GM12878 (cell line): ENCODE results near the gene BBLN. TPM values are rescaled to one million over a fixed set of nuclear protein-coding genes. Genes with fewer than 3 reads are reported as not detected.

Source experiments
- BCL11A ChIP-seq: IDR thresholded peaks from 2 replicates; pipeline ENCODE4 v1.6.1; 2011; ENCODE audit warnings: low read depth, low read length
- BHLHE40 ChIP-seq, 2 experiments: fragments of 450-650 bp in 1 of 2; IDR thresholded peaks; 2 replicates each; pipeline ENCODE4 v1.6.1; 2011 to 2017; ENCODE audit warnings: low read depth in 2 of 2, borderline replicate concordance in 1 of 2, improper control_type of control experiment in 1 of 2, low read length in 1 of 2, mild to moderate bottlenecking in 1 of 2
- CBFB ChIP-seq: IDR thresholded peaks from 2 replicates; pipeline ENCODE4 v1.6.1; 2016; ENCODE audit warnings: antibody characterized with exemption, low read depth
- CREB1 ChIP-seq: IDR thresholded peaks from 2 replicates; pipeline ENCODE4 v1.6.1; 2012; ENCODE audit warnings: low read depth, mild to moderate bottlenecking, inconsistent platforms
- DPF2 ChIP-seq: fragments of 450-650 bp; IDR thresholded peaks from 2 replicates; pipeline ENCODE4 v1.6.1; 2017; ENCODE audit warnings: mild to moderate bottlenecking
- EGR1 ChIP-seq, 2 experiments: IDR thresholded peaks; 1 replicate in 1 of 2; 2 replicates in 1 of 2; pipeline ENCODE4 v1.6.1; 2011 to 2012; ENCODE audit warnings: low read depth in 2 of 2, low read length in 2 of 2, borderline replicate concordance in 1 of 2, mild to moderate bottlenecking in 1 of 2, moderate library complexity in 1 of 2
- HCFC1 ChIP-seq: fragments of 150-350 bp; IDR thresholded peaks from 2 replicates; pipeline ENCODE4 v1.6.1; 2014; ENCODE audit warnings: low read length
- HDAC2 ChIP-seq: fragments of 200-600 bp; sonication (generic); IDR thresholded peaks from 2 replicates; pipeline ENCODE4 v1.6.1; 2017
- JUNB ChIP-seq: IDR thresholded peaks from 2 replicates; pipeline ENCODE4 v1.6.1; 2016; ENCODE audit warnings: antibody characterized with exemption, mild to moderate bottlenecking
- KDM1A ChIP-seq: fragments of 200-600 bp; sonication (generic); IDR thresholded peaks from 2 replicates; pipeline ENCODE4 v1.6.1; 2016; ENCODE audit warnings: borderline replicate concordance
- MXI1 ChIP-seq: fragments of 150-350 bp; IDR thresholded peaks from 2 replicates; pipeline ENCODE4 v1.6.1; 2011; ENCODE audit warnings: low read depth, mild to moderate bottlenecking, inconsistent platforms, low read length, improper control_type of control experiment
- MYC ChIP-seq: IDR thresholded peaks from 2 replicates; pipeline ENCODE4 v1.6.1; 2011; ENCODE audit warnings: mild to moderate bottlenecking, low read length, moderate library complexity, inconsistent platforms; ENCODE audit not compliant: insufficient read depth, insufficient replicate concordance, insufficient read length, severe bottlenecking
- NR2C2 ChIP-seq: IDR thresholded peaks from 2 replicates; pipeline ENCODE4 v1.6.1; 2011; ENCODE audit warnings: borderline replicate concordance, low read depth; ENCODE audit not compliant: control insufficient read depth, insufficient read length
- NR2F1 ChIP-seq: fragments of 450-650 bp; conservative IDR thresholded peaks from 2 replicates; pipeline ENCODE4 v1.6.1; 2017; ENCODE audit warnings: mild to moderate bottlenecking
- POU2F2 ChIP-seq: IDR thresholded peaks from 3 replicates; pipeline ENCODE4 v1.6.1; 2011; ENCODE audit warnings: low read depth, mild to moderate bottlenecking, low read length, borderline replicate concordance
- RAD51 ChIP-seq: fragments of 450-650 bp; IDR thresholded peaks from 2 replicates; pipeline ENCODE4 v1.6.1; 2016; ENCODE audit warnings: moderate library complexity, mild to moderate bottlenecking, inconsistent platforms
- SIX5 ChIP-seq: IDR thresholded peaks from 2 replicates; pipeline ENCODE4 v1.6.1; 2011; ENCODE audit warnings: mild to moderate bottlenecking, low read depth, low read length, moderate library complexity; ENCODE audit not compliant: severe bottlenecking
- SMARCA5 ChIP-seq: fragments of 450-650 bp; IDR thresholded peaks from 2 replicates; pipeline ENCODE4 v1.6.1; 2017; ENCODE audit warnings: mild to moderate bottlenecking
- TCF3 ChIP-seq: IDR thresholded peaks from 2 replicates; pipeline ENCODE4 v1.6.1; 2012; ENCODE audit warnings: low read depth, mild to moderate bottlenecking, low read length, borderline replicate concordance; ENCODE audit not compliant: insufficient read depth
- ZNF207 ChIP-seq: fragments of 450-650 bp; IDR thresholded peaks from 2 replicates; pipeline ENCODE4 v1.6.1; 2014; ENCODE audit warnings: antibody characterized with exemption, mild to moderate bottlenecking, borderline replicate concordance
- ZNF24 ChIP-seq: fragments of 450-650 bp; IDR thresholded peaks from 2 replicates; pipeline ENCODE4 v1.6.1; 2017; ENCODE audit warnings: antibody characterized with exemption, mild to moderate bottlenecking
- ZSCAN29 ChIP-seq: fragments of 450-650 bp; IDR thresholded peaks from 2 replicates; pipeline ENCODE4 v1.6.1; 2017; ENCODE audit warnings: mild to moderate bottlenecking, moderate library complexity
- polyA plus RNA-seq, 11 experiments: library from polyadenylated mRNA; depleted of rRNA in 4 of 11; unstranded in 6 of 11; stranded (reverse) in 5 of 11; fragments of >200 nt; fragmentation: Nextera tagmentation in 4 of 11; fragmentation: Illumina TruSeq in 1 of 11; extraction: Ambion mirVana in 4 of 11; extraction: Trizol in 1 of 11; gene quantifications; 1 replicate in 1 of 11; 2 replicates in 10 of 11; pipeline versions ENCODE4 v1.2.1 to v1.2.3, GENCODE V29; 2011 to 2016; ENCODE audit warnings: inconsistent platforms in 2 of 11, missing spikeins in 2 of 11, low read depth in 1 of 11
- total RNA-seq, 4 experiments: library from RNA; depleted of rRNA in 3 of 4; stranded (reverse); fragments of >200 nt in 3 of 4; fragmentation: Illumina TruSeq in 1 of 4; extraction: Trizol in 1 of 4; gene quantifications; 2 replicates each; pipeline versions ENCODE4 v1.2.1 to v1.2.3, GENCODE V29; 2013 to 2021
- TF ChIP-seq, protein P1 (sequence below): fragments of 450-650 bp; IDR thresholded peaks from 2 replicates; pipeline ENCODE4 v1.6.1; 2017; ENCODE audit warnings: mild to moderate bottlenecking, moderate library complexity
- TF ChIP-seq, protein P2 (sequence below): fragments of 450-650 bp; IDR thresholded peaks from 2 replicates; pipeline ENCODE4 v1.6.1; 2018; ENCODE audit warnings: borderline replicate concordance, mild to moderate bottlenecking; ENCODE audit not compliant: partially characterized antibody
- TF ChIP-seq, protein P3 (sequence below): IDR thresholded peaks from 2 replicates; pipeline ENCODE4 v1.6.1; 2012; ENCODE audit warnings: low read depth, low read length, improper control_type of control experiment

The BBLN gene
- total and polyA plus RNA-seq, 10 of the 15 experiments (the other 5 are each of a cell fraction or from before 2014, with no cell fraction given), result 3.8 to 194 (median 66.2) TPM

DNA sequence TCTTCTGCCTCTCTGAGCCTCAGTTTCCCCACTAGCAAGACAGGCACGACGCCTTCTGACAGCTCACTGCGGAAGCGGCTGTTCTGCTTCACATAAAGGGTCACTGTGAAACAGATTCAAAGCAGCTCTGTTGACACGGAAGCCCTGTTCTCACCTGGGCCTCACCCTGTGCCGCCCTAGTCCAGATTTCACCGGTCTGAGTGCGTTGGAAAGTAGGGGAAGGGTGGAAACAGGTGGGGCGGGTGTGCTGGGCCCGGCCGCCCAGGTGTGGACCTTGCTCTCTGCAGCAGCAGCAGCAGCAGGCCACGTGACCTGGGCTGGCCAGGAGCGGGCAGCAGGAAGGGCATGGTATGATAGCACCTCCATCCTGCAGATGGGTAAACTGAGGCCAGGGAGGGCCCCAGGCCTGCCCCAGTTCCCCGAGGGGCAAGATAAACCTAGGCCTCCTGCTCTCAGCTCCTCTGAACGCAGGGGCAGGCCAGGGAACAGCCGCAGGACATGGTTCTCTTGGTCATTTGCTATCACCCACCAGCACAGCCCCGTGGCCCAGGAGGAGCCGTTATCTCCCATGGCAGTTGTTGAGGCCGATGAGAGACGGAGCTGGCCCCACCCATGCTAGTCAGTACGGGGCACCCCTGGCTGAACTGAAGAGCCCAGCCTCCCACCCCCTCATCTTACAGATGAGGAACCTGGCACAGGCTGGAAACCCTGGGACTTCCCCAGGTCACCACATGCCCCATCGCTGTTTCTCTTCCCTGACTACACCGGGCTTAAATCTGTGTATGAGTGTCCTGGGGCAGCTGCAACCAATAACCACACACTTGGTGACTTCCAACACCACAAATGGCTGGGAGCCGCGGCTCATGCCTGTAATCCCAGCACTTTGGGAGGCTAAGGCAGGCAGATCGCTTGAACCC lies 44.6 kb upstream of the BBLN start (continued):
- TF ChIP-seq MYC, result no peak
- no peak for TF ChIP-seq RAD51
- TF ChIP-seq NR2F1, result peak; percentile 31; the same call in 1 of the 2 replicates
- TF ChIP-seq POU2F2, result no peak
- no peak for TF ChIP-seq SMARCA5
- TF ChIP-seq SIX5, result no peak
- no peak for TF ChIP-seq CREB1
- TF ChIP-seq JUNB, result no peak
- TF ChIP-seq, protein P1, sequence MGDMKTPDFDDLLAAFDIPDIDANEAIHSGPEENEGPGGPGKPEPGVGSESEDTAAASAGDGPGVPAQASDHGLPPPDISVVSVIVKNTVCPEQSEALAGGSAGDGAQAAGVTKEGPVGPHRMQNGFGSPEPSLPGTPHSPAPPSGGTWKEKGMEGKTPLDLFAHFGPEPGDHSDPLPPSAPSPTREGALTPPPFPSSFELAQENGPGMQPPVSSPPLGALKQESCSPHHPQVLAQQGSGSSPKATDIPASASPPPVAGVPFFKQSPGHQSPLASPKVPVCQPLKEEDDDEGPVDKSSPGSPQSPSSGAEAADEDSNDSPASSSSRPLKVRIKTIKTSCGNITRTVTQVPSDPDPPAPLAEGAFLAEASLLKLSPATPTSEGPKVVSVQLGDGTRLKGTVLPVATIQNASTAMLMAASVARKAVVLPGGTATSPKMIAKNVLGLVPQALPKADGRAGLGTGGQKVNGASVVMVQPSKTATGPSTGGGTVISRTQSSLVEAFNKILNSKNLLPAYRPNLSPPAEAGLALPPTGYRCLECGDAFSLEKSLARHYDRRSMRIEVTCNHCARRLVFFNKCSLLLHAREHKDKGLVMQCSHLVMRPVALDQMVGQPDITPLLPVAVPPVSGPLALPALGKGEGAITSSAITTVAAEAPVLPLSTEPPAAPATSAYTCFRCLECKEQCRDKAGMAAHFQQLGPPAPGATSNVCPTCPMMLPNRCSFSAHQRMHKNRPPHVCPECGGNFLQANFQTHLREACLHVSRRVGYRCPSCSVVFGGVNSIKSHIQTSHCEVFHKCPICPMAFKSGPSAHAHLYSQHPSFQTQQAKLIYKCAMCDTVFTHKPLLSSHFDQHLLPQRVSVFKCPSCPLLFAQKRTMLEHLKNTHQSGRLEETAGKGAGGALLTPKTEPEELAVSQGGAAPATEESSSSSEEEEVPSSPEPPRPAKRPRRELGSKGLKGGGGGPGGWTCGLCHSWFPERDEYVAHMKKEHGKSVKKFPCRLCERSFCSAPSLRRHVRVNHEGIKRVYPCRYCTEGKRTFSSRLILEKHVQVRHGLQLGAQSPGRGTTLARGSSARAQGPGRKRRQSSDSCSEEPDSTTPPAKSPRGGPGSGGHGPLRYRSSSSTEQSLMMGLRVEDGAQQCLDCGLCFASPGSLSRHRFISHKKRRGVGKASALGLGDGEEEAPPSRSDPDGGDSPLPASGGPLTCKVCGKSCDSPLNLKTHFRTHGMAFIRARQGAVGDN, result no peak
- no peak for TF ChIP-seq ZNF24
- peak; percentile 50; the same call in 1 of the 2 replicates for TF ChIP-seq CBFB
- TF ChIP-seq MXI1, result no peak
- TF ChIP-seq, protein P2, sequence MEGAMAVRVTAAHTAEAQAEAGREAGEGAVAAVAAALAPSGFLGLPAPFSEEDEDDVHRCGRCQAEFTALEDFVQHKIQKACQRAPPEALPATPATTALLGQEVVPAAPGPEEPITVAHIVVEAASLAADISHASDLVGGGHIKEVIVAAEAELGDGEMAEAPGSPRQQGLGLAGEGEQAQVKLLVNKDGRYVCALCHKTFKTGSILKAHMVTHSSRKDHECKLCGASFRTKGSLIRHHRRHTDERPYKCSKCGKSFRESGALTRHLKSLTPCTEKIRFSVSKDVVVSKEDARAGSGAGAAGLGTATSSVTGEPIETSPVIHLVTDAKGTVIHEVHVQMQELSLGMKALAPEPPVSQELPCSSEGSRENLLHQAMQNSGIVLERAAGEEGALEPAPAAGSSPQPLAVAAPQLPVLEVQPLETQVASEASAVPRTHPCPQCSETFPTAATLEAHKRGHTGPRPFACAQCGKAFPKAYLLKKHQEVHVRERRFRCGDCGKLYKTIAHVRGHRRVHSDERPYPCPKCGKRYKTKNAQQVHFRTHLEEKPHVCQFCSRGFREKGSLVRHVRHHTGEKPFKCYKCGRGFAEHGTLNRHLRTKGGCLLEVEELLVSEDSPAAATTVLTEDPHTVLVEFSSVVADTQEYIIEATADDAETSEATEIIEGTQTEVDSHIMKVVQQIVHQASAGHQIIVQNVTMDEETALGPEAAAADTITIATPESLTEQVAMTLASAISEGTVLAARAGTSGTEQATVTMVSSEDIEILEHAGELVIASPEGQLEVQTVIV, result no peak
- TF ChIP-seq HCFC1, result no peak
- TF ChIP-seq ZSCAN29, result no peak
- TF ChIP-seq KDM1A, result no peak
- peak; percentile 71 for TF ChIP-seq DPF2
- peak in 1 of 2 experiments; percentile 43; a peak in 1 of 4 replicates for TF ChIP-seq BHLHE40 (IDR thresholded peaks at IDR 0.05; ENCODE audit: borderline replicate concordance in 1 of 2, low read depth in 2 of 2, low read length in 1 of 2)
- 0 out of 2 replicates have a peak, but pooled peaks have one; percentile 22 for TF ChIP-seq BCL11A
- 0 out of 2 replicates have a peak, but pooled peaks have one; percentile 37 for TF ChIP-seq TCF3
- no peak for TF ChIP-seq HDAC2
- TF ChIP-seq EGR1 (IDR thresholded peaks at IDR 0.05; ENCODE audit: borderline replicate concordance in 1 of 2, low read depth in 2 of 2, low read length in 2 of 2), result peak in 1 of 2 experiments; percentile 65; a peak in 2 of 3 replicates
- 0 out of 2 replicates have a peak, but pooled peaks have one; percentile 20 for TF ChIP-seq ZNF207
- no peak for TF ChIP-seq NR2C2
- TF ChIP-seq, protein P3, sequence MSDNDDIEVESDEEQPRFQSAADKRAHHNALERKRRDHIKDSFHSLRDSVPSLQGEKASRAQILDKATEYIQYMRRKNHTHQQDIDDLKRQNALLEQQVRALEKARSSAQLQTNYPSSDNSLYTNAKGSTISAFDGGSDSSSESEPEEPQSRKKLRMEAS, result no peak
